Neural progenitor cell (in vitro differentiated cells): Measurements from ENCODE around the gene ODR4. TPM values are rescaled to one million over a fixed set of nuclear protein-coding genes. Genes with fewer than 3 reads are reported as not detected.
"Not testable (repeated sequence)": the region's sequence is repeated elsewhere in the genome, so short reads cannot be mapped to it uniquely, and the experiment has no call there.

Source experiments
- DNase-seq: peaks from one replicate; pipeline ENCODE4 v3.0.0-alpha.2; 2016; ENCODE audit warnings: low spot score
- H2AFZ ChIP-seq: fragments of 200-600 bp; sonication (generic); replicated peaks from 2 replicates; pipeline ENCODE4 v1.6.1; 2016; ENCODE audit warnings: antibody characterized with exemption
- H3F3A ChIP-seq: fragments of 200-600 bp; sonication (generic); 2 replicates; pipeline ENCODE4 v1.6.1; 2016; ENCODE audit warnings: antibody characterized with exemption, low read depth
- H3K27ac ChIP-seq: fragments of 200-600 bp; sonication (generic); 2 replicates; pipeline ENCODE4 v1.5.1; 2016; ENCODE audit warnings: mild to moderate bottlenecking
- H3K27me3 ChIP-seq: fragments of 200-600 bp; sonication (generic); 2 replicates; pipeline ENCODE4 v1.6.1; 2016; ENCODE audit warnings: mild to moderate bottlenecking, moderate library complexity
- H3K36me3 ChIP-seq: fragments of 200-600 bp; sonication (generic); 2 replicates; pipeline ENCODE4 v1.5.1; 2016
- H3K4me1 ChIP-seq: fragments of 200-600 bp; sonication (generic); 2 replicates; pipeline ENCODE4 v1.6.1; 2016; ENCODE audit warnings: mixed run types
- H3K4me2 ChIP-seq: fragments of 200-600 bp; sonication (generic); 2 replicates; pipeline ENCODE4 v1.6.1; 2016
- H3K4me3 ChIP-seq: fragments of 200-600 bp; sonication (generic); 2 replicates; pipeline ENCODE4 v1.5.1; 2016
- H3K79me2 ChIP-seq: fragments of 200-600 bp; sonication (generic); 2 replicates; pipeline ENCODE4 v1.6.1; 2016; ENCODE audit warnings: low read depth
- H3K9ac ChIP-seq: fragments of 200-600 bp; sonication (generic); 2 replicates; pipeline ENCODE4 v1.6.1; 2016
- H3K9me3 ChIP-seq: fragments of 200-600 bp; sonication (generic); 2 replicates; pipeline ENCODE4 v1.5.1; 2016; ENCODE audit warnings: low read depth
- H4K20me1 ChIP-seq: fragments of 200-600 bp; sonication (generic); 2 replicates; pipeline ENCODE4 v1.6.1; 2016; ENCODE audit warnings: low read depth
- H3K27ac Mint-ChIP-seq: 3 replicates; pipeline ENCODE4 v1.8.0; 2021; ENCODE audit warnings: mixed read lengths
- H3K27me3 Mint-ChIP-seq: 2 replicates; pipeline ENCODE4 v1.8.0; 2022; ENCODE audit warnings: low read depth, mild to moderate bottlenecking, inconsistent platforms, moderate library complexity, mixed read lengths; ENCODE audit not compliant: insufficient read depth
- H3K36me3 Mint-ChIP-seq: 3 replicates; pipeline ENCODE4 v1.8.0; 2021; ENCODE audit warnings: mixed read lengths
- H3K4me1 Mint-ChIP-seq: 3 replicates; pipeline ENCODE4 v1.8.0; 2021; ENCODE audit warnings: mixed read lengths
- H3K4me3 Mint-ChIP-seq: 3 replicates; pipeline ENCODE4 v1.8.0; 2021; ENCODE audit warnings: mild to moderate bottlenecking, moderate library complexity, mixed read lengths
- H3K9me3 Mint-ChIP-seq: 3 replicates; pipeline ENCODE4 v1.8.0; 2020; ENCODE audit warnings: mixed read lengths
- CTCF ChIP-seq: fragments of 200-600 bp; sonication (generic); IDR thresholded peaks from 2 replicates; pipeline ENCODE4 v1.5.1; 2017; ENCODE audit warnings: antibody characterized with exemption, mild to moderate bottlenecking
- EZH2 ChIP-seq: fragments of 200-600 bp; sonication (generic); IDR thresholded peaks from 2 replicates; pipeline ENCODE4 v1.6.1; 2017; ENCODE audit warnings: antibody characterized with exemption, mild to moderate bottlenecking, moderate library complexity
- EZH2phosphoT487 ChIP-seq: fragments of 200-600 bp; sonication (generic); IDR thresholded peaks from 2 replicates; pipeline ENCODE4 v1.6.1; 2017; ENCODE audit warnings: antibody characterized with exemption
- total RNA-seq: library from RNA; depleted of rRNA; stranded (reverse); fragments of >200 nt; gene quantifications from 2 replicates; pipeline ENCODE4 v1.2.3, GENCODE V29; 2015; ENCODE audit warnings: low replicate concordance

The ODR4 gene
- total RNA-seq, 1 donor from 2014 or later, result 37.2 TPM

- H3K79me2 ChIP-seq, result no peaks in the 10 kb centered on the region
- Mint-ChIP-seq H3K27me3 (no peaks in the 10 kb centered on the region), H3K36me3 (peaks cover 7% of the 10 kb centered on the region), H3K9me3 (no peaks in the 10 kb centered on the region), H3K27ac (no peak overlapping the region), H3K4me1 (no peaks in the 10 kb centered on the region), H3K4me3 (no peak overlapping the region)
- H3K27me3 ChIP-seq, result no peaks in the 10 kb centered on the region
- no peak overlapping the region for H3K9ac ChIP-seq
- no peaks in the 10 kb centered on the region for H3F3A ChIP-seq
- H3K4me3 ChIP-seq, result no peak overlapping the region
- H3K4me1 ChIP-seq, result no peaks in the 10 kb centered on the region
- no peak overlapping the region for H3K4me2 ChIP-seq
- H4K20me1 ChIP-seq, result peaks cover 2% of the 10 kb centered on the region
- no peak for DNase-seq
- TF ChIP-seq EZH2phosphoT487 (no peak), EZH2 (no peak), CTCF (no peak)
- H3K36me3 ChIP-seq, result peaks cover 15% of the 10 kb centered on the region
- H3K27ac ChIP-seq, result no peak overlapping the region
- no peaks in the 10 kb centered on the region for H3K9me3 ChIP-seq
- no peak overlapping the region for H2AFZ ChIP-seq
Measured at GRCh38 chr1:186390925-186391324, 15.3 kb downstream of the ODR4 start.

GRCh38 chr1:186391841-186392240 lies 16.2 kb downstream of the ODR4 start:
- DNase-seq, result no peak
- peaks cover 15% of the 10 kb centered on the region for H3K36me3 ChIP-seq
- peaks cover 7% of the 10 kb centered on the region for H3K36me3 Mint-ChIP-seq

GRCh38 chr1:186392711-186393110 lies 17.1 kb downstream of the ODR4 start:
- DNase-seq, H3K4me3 Mint-ChIP-seq, H3K27me3 Mint-ChIP-seq, H3K27me3 ChIP-seq, H3K4me1 ChIP-seq, H3K27ac Mint-ChIP-seq, H3K9me3 Mint-ChIP-seq, H3K9me3 ChIP-seq, H3K36me3 Mint-ChIP-seq, H3K9ac ChIP-seq, H3K4me3 ChIP-seq, H3F3A ChIP-seq, H2AFZ ChIP-seq, H3K27ac ChIP-seq, H3K4me2 ChIP-seq, H3K79me2 ChIP-seq, H3K4me1 Mint-ChIP-seq: not testable (repeated sequence)
- Histone ChIP-seq H4K20me1 (peaks cover 12% of the 10 kb centered on the region), H3K36me3 (peaks cover 19% of the 10 kb centered on the region)

More at GRCh38 chr1:186391841-186392240, 16.2 kb downstream of the ODR4 start:
- Histone ChIP-seq H3K27ac (no peak overlapping the region), H3K4me1 (no peaks in the 10 kb centered on the region), H3K27me3 (no peaks in the 10 kb centered on the region), H3K79me2 (no peaks in the 10 kb centered on the region), H3K4me2 (no peak overlapping the region), H2AFZ (no peak overlapping the region), H3K9me3 (no peaks in the 10 kb centered on the region), H3K9ac (no peak overlapping the region), H3K4me3 (no peak overlapping the region), H4K20me1 (peaks cover 7% of the 10 kb centered on the region), H3F3A (no peaks in the 10 kb centered on the region)
- no peak for TF ChIP-seq EZH2
- no peak for TF ChIP-seq EZH2phosphoT487
- no peak for TF ChIP-seq CTCF
- H3K9me3 Mint-ChIP-seq, result no peaks in the 10 kb centered on the region
- H3K4me1 Mint-ChIP-seq, result no peaks in the 10 kb centered on the region
- H3K27me3 Mint-ChIP-seq, result no peaks in the 10 kb centered on the region
- no peak overlapping the region for H3K4me3 Mint-ChIP-seq
- no peak overlapping the region for H3K27ac Mint-ChIP-seq

- Histone ChIP-seq H3K36me3 (peaks cover 19% of the 10 kb centered on the region), H4K20me1 (peaks cover 12% of the 10 kb centered on the region)
- H3K9me3 ChIP-seq, H3K4me1 Mint-ChIP-seq, H3K36me3 Mint-ChIP-seq, H3K79me2 ChIP-seq, H3K4me2 ChIP-seq, DNase-seq, H3K9ac ChIP-seq, H3K27me3 ChIP-seq, H3F3A ChIP-seq, H3K9me3 Mint-ChIP-seq, H3K4me1 ChIP-seq, H3K4me3 Mint-ChIP-seq, H3K27me3 Mint-ChIP-seq, H3K27ac Mint-ChIP-seq, H3K27ac ChIP-seq, H3K4me3 ChIP-seq, H2AFZ ChIP-seq: not testable (repeated sequence)
Measured at GRCh38 chr1:186401446-186401845, 25.8 kb downstream of the ODR4 start.
